Liver (tissue), 9 donors: Measurements from ENCODE around the gene SLC66A1. TPM values are rescaled to one million over a fixed set of nuclear protein-coding genes. Genes with fewer than 3 reads are reported as not detected.
"Not testable (repeated sequence)": the region's sequence is repeated elsewhere in the genome, so short reads cannot be mapped to it uniquely, and the experiment has no call there.

Experiments used
- DNase-seq: peaks from one replicate; pipeline ENCODE4 v3.0.0-alpha.2; 2017; ENCODE audit warnings: low spot score
- H3K27ac ChIP-seq, 2 donors: one replicate each; pipeline ENCODE4 v1.7.0; 2013; ENCODE audit warnings: inconsistent platforms in 2 of 2, low read length in 2 of 2, control low read depth in 1 of 2, low read depth in 1 of 2, mild to moderate bottlenecking in 1 of 2
- H3K27me3 ChIP-seq, 4 donors: one replicate each; pipeline versions ENCODE4 v1.6.1 to v1.7.0; 2013; ENCODE audit warnings: low read length in 3 of 4, inconsistent platforms in 1 of 4, mild to moderate bottlenecking in 1 of 4, moderate library complexity in 1 of 4; ENCODE audit not compliant: control insufficient read depth in 4 of 4, insufficient read depth in 4 of 4
- H3K36me3 ChIP-seq, 4 donors: one replicate each; pipeline versions ENCODE4 v1.6.1 to v1.7.0; 2013; ENCODE audit warnings: low read length in 3 of 4, mild to moderate bottlenecking in 3 of 4, low read depth in 1 of 4, moderate library complexity in 1 of 4; ENCODE audit not compliant: control insufficient read depth in 4 of 4, insufficient read depth in 3 of 4
- H3K4me1 ChIP-seq, 4 donors: one replicate each; pipeline versions ENCODE4 v1.6.1 to v1.7.0; 2013; ENCODE audit warnings: low read length in 3 of 4, mild to moderate bottlenecking in 3 of 4, moderate library complexity in 1 of 4; ENCODE audit not compliant: control insufficient read depth in 4 of 4, insufficient read depth in 4 of 4
- H3K4me3 ChIP-seq, 3 donors: one replicate each; pipeline versions ENCODE4 v1.6.1 to v1.7.0; 2013; ENCODE audit warnings: low read length in 3 of 3, control low read depth in 1 of 3, low read depth in 1 of 3, mild to moderate bottlenecking in 1 of 3
- H3K9ac ChIP-seq, 2 donors: one replicate each; pipeline ENCODE4 v1.7.0; 2013; ENCODE audit warnings: low read length in 2 of 2, mild to moderate bottlenecking in 2 of 2, moderate library complexity in 2 of 2, control low read depth in 1 of 2, low read depth in 1 of 2
- H3K9me3 ChIP-seq, 4 donors: one replicate each; pipeline versions ENCODE4 v1.6.1 to v1.7.0; 2013; ENCODE audit warnings: low read length in 3 of 4; ENCODE audit not compliant: control insufficient read depth in 4 of 4
- ATF3 ChIP-seq: IDR thresholded peaks from 2 replicates; pipeline ENCODE4 v1.6.1; 2016; ENCODE audit warnings: antibody characterized with exemption
- EGR1 ChIP-seq, 2 donors: IDR thresholded peaks; 2 replicates each; pipeline ENCODE4 v1.6.1; 2016 to 2018; ENCODE audit warnings: antibody characterized with exemption in 2 of 2, low read depth in 2 of 2
- FOXA1 ChIP-seq: IDR thresholded peaks from 2 replicates; pipeline ENCODE4 v1.6.1; 2016; ENCODE audit warnings: antibody characterized with exemption
- FOXA2 ChIP-seq: IDR thresholded peaks from 2 replicates; pipeline ENCODE4 v1.6.1; 2016; ENCODE audit warnings: antibody characterized with exemption
- GABPA ChIP-seq, 2 donors: IDR thresholded peaks in 1 of 2; conservative IDR thresholded peaks in 1 of 2; 2 replicates each; pipeline ENCODE4 v1.6.1; 2016; ENCODE audit warnings: antibody characterized with exemption in 2 of 2, mild to moderate bottlenecking in 1 of 2, moderate library complexity in 1 of 2
- HNF4A ChIP-seq, 2 donors: conservative IDR thresholded peaks; 2 replicates each; pipeline ENCODE4 v1.6.1; 2016; ENCODE audit warnings: antibody characterized with exemption in 2 of 2, mild to moderate bottlenecking in 2 of 2
- HNF4G ChIP-seq: IDR thresholded peaks from 2 replicates; pipeline ENCODE4 v1.6.1; 2016; ENCODE audit warnings: antibody characterized with exemption
- JUND ChIP-seq, 2 donors: IDR thresholded peaks; 2 replicates each; pipeline ENCODE4 v1.6.1; 2016; ENCODE audit warnings: antibody characterized with exemption in 2 of 2
- MAX ChIP-seq: IDR thresholded peaks from 2 replicates; pipeline ENCODE4 v1.6.1; 2016; ENCODE audit warnings: antibody characterized with exemption
- NR2F2 ChIP-seq: IDR thresholded peaks from 2 replicates; pipeline ENCODE4 v1.6.1; 2016; ENCODE audit warnings: antibody characterized with exemption
- RAD21 ChIP-seq, 2 donors: IDR thresholded peaks; 2 replicates each; pipeline ENCODE4 v1.6.1; 2016; ENCODE audit warnings: antibody characterized with exemption in 2 of 2, mild to moderate bottlenecking in 2 of 2
- REST ChIP-seq: IDR thresholded peaks from 2 replicates; pipeline ENCODE4 v1.6.1; 2016; ENCODE audit warnings: antibody characterized with exemption, mild to moderate bottlenecking
- RXRA ChIP-seq, 2 donors: IDR thresholded peaks; 2 replicates each; pipeline ENCODE4 v1.6.1; 2017 to 2018; ENCODE audit warnings: antibody characterized with exemption in 2 of 2, mild to moderate bottlenecking in 1 of 2
- SP1 ChIP-seq: IDR thresholded peaks from 2 replicates; pipeline ENCODE4 v1.6.1; 2018; ENCODE audit warnings: antibody characterized with exemption, mild to moderate bottlenecking
- TAF1 ChIP-seq: conservative IDR thresholded peaks from 2 replicates; pipeline ENCODE4 v1.6.1; 2016; ENCODE audit warnings: antibody characterized with exemption, mild to moderate bottlenecking
- YY1 ChIP-seq: IDR thresholded peaks from 2 replicates; pipeline ENCODE4 v1.6.1; 2016; ENCODE audit warnings: antibody characterized with exemption, mild to moderate bottlenecking
- WGBS: extraction: QIAGEN DNeasy Blood & Tissue Kit; methylation state at CpG from one replicate; pipeline ENCODE4 v1.1.7; 2013; 5-methylcytosine and 5-hydroxymethylcytosine counted together
- polyA plus RNA-seq, 2 donors: library from polyadenylated mRNA; stranded (reverse) in 1 of 2; unstranded in 1 of 2; fragments of 200-250 nt in 1 of 2; fragments of >200 nt in 1 of 2; fragmentation: Nextera tagmentation in 1 of 2; extraction: Ambion mirVana in 1 of 2; gene quantifications; one replicate each; pipeline versions ENCODE4 v1.2.1 to v1.2.3, GENCODE V29; 2013 to 2015
- total RNA-seq, 2 donors: library from RNA; depleted of rRNA; stranded (reverse); fragments of >200 nt; gene quantifications; one replicate each; pipeline ENCODE4 v1.2.3, GENCODE V29; 2014
- donor health status: healthy.
- donor health status: healthy.
- donor health status: healthy.
- donor health status: healthy.
- donor health status: healthy.

SLC66A1 gene
- total and polyA plus RNA-seq, 4 donors = 6.8 to 16.0 (median 14.0) TPM

- H3K9ac ChIP-seq = no peak overlapping the region
- peak overlapping the region in 1 of 2 donors; percentile 4 for H3K27ac ChIP-seq
- peaks cover 0 to 20% (median 12%) of the 10 kb centered on the region in 4 donors for H3K4me1 ChIP-seq
Measured at GRCh38 chr1:19268445-19268844, 43.7 kb upstream of the SLC66A1 start.

GRCh38 chr1:19269427-19270342 is 42.4 kb upstream of the SLC66A1 start:
- peaks cover 8 to 30% (median 25%) of the 10 kb centered on the region in 4 donors for H3K36me3 ChIP-seq
- not testable (repeated sequence) for H3K9me3 ChIP-seq, DNase-seq, H3K27me3 ChIP-seq, H3K4me3 ChIP-seq
- H3K27ac ChIP-seq = peak overlapping the region; percentile 69 to 87
- WGBS = 54% methylated on average over 9 of the region's 9 CpGs
- peaks cover 0 to 25% (median 15%) of the 10 kb centered on the region in 4 donors for H3K4me1 ChIP-seq
- peak overlapping the region in 1 of 2 donors; percentile 28 for H3K9ac ChIP-seq
- TF ChIP-seq HNF4A (conservative IDR thresholded peaks at IDR 0.05) (peak; percentile 39 to 56), FOXA2 (peak; percentile 64), JUND (IDR thresholded peaks at IDR 0.05) (peak; percentile 45 to 76), FOXA1 (peak; percentile 27), RXRA (IDR thresholded peaks at IDR 0.05) (peak in 1 of 2 donors; percentile 48)

More at GRCh38 chr1:19268445-19268844, 43.7 kb upstream of the SLC66A1 start:
- no peaks in the 10 kb centered on the region for H3K9me3 ChIP-seq
- WGBS = 77% methylated on average over 11 of the region's 11 CpGs
- H3K36me3 ChIP-seq = peaks cover 8 to 30% (median 25%) of the 10 kb centered on the region in 4 donors
- TF ChIP-seq GABPA (IDR thresholded peaks at IDR 0.05 in 1 of 2, conservative IDR thresholded peaks at IDR 0.05 in 1 of 2) (no peak), RXRA (IDR thresholded peaks at IDR 0.05) (peak in 1 of 2 donors; percentile 4), TAF1 (no peak)
- no peaks in the 10 kb centered on the region for H3K27me3 ChIP-seq
- no peak for DNase-seq
- H3K4me3 ChIP-seq = no peak overlapping the region

- H3K4me3 ChIP-seq, DNase-seq, H3K9ac ChIP-seq, H3K9me3 ChIP-seq, H3K27me3 ChIP-seq: not testable (repeated sequence)
- peak in 1 of 2 donors; percentile 8 for TF ChIP-seq HNF4A (conservative IDR thresholded peaks at IDR 0.05)
- Histone ChIP-seq H3K4me1 (peaks cover 0 to 29% (median 17%) of the 10 kb centered on the region in 4 donors), H3K27ac (peak overlapping the region; percentile 69 to 87), H3K36me3 (peaks cover 8 to 26% (median 23%) of the 10 kb centered on the region in 4 donors)
- 47% methylated on average over 6 of the region's 6 CpGs for WGBS
Measured at GRCh38 chr1:19270343-19270730, 41.8 kb upstream of the SLC66A1 start.

GRCh38 chr1:19272064-19272463 is 40.1 kb upstream of the SLC66A1 start:
- Histone ChIP-seq H3K27me3 (no peaks in the 10 kb centered on the region), H3K36me3 (peaks cover 8 to 11% (median 9%) of the 10 kb centered on the region in 4 donors), H3K4me1 (peaks cover 0 to 29% (median 17%) of the 10 kb centered on the region in 4 donors), H3K9ac (peak overlapping the region; percentile 50 to 61), H3K4me3 (peak overlapping the region; percentile 36 to 96 (median 79)), H3K9me3 (no peaks in the 10 kb centered on the region), H3K27ac (peak overlapping the region; percentile 94 to 98)
- DNase-seq = no peak
- TF ChIP-seq MAX (no peak), RAD21 (IDR thresholded peaks at IDR 0.05) (no peak), FOXA1 (no peak), JUND (IDR thresholded peaks at IDR 0.05) (no peak), ATF3 (no peak), FOXA2 (no peak), REST (no peak), RXRA (IDR thresholded peaks at IDR 0.05) (no peak), EGR1 (IDR thresholded peaks at IDR 0.05; ENCODE audit: low read depth in 2 of 2) (no peak), TAF1 (no peak), YY1 (no peak), GABPA (IDR thresholded peaks at IDR 0.05 in 1 of 2, conservative IDR thresholded peaks at IDR 0.05 in 1 of 2) (no peak), NR2F2 (no peak), SP1 (no peak), HNF4G (no peak)
